Body of pancreas (tissue), 4 donors: Measurements from ENCODE around the gene ITGA2. TPM values are rescaled to one million over a fixed set of nuclear protein-coding genes. Genes with fewer than 3 reads are reported as not detected.

Source experiments
- ATAC-seq: fragments of 150-250 bp; one replicate; pipeline ENCODE4 v1.9.1; 2016
- DNase-seq, 4 donors: peaks; one replicate each; pipeline ENCODE4 v3.0.0-alpha.2; 2019
- H3K27ac ChIP-seq, 4 donors: fragments of 200-600 bp; sonication (generic); 1 replicate in 3 of 4; 2 replicates in 1 of 4; pipeline versions ENCODE4 v1.5.1 to v1.6.1; 2016 to 2019; ENCODE audit warnings: mild to moderate bottlenecking in 1 of 4, mixed read lengths in 1 of 4, moderate library complexity in 1 of 4
- H3K27me3 ChIP-seq, 2 donors: fragments of 200-600 bp; sonication (generic); one replicate each; pipeline ENCODE4 v1.6.0; 2016; ENCODE audit warnings: mild to moderate bottlenecking in 1 of 2
- H3K36me3 ChIP-seq, 2 donors: fragments of 200-600 bp; sonication (generic); replicated peaks in 1 of 2; 2 replicates each; pipeline ENCODE4 v1.5.1; 2016; ENCODE audit warnings: low read depth in 2 of 2; ENCODE audit not compliant: insufficient read depth in 1 of 2
- H3K4me1 ChIP-seq: fragments of 200-600 bp; sonication (generic); one replicate; pipeline ENCODE4 v1.6.0; 2016
- H3K4me3 ChIP-seq, 2 donors: fragments of 200-600 bp; sonication (generic); 1 replicate in 1 of 2; 2 replicates in 1 of 2; pipeline ENCODE4 v1.5.1; 2016 to 2019
- H3K9me3 ChIP-seq, 3 donors: fragments of 200-600 bp; sonication (generic); 1 replicate in 2 of 3; 2 replicates in 1 of 3; pipeline ENCODE4 v1.5.1; 2016
- CTCF ChIP-seq, 7 experiments: fragments of 450-650 bp in 4 of 7; fragments of 200-600 bp in 3 of 7; sonication (generic) in 3 of 7; IDR thresholded peaks; one replicate each; pipeline ENCODE4 v1.5.1; 2016 to 2019; ENCODE audit warnings: antibody characterized with exemption in 7 of 7
- POLR2A ChIP-seq, 3 donors: fragments of 450-650 bp; IDR thresholded peaks; one replicate each; pipeline ENCODE4 v1.6.1; 2016; ENCODE audit warnings: antibody characterized with exemption in 3 of 3, mild to moderate bottlenecking in 2 of 3
- WGBS, 2 donors: methylation state at CpG; one replicate each; pipeline ENCODE4 v1.1.5; 2017; 5-methylcytosine and 5-hydroxymethylcytosine counted together
- intact Hi-C: fragments of 100-400 bp; cut with DNase I; formaldehyde crosslinking; loops from one replicate; pipeline ENCODE4 v1.15.1; 2023
- total RNA-seq, 2 donors: library from RNA; depleted of rRNA; stranded (reverse); fragments of >200 nt; gene quantifications; one replicate each; pipeline ENCODE4 v1.1.0, GENCODE V29; 2016

ITGA2 gene
- total RNA-seq, 2 donors from 2014 or later = 4.0 to 4.4 TPM

GRCh38 chr5:53039855-53040254 is 50.7 kb downstream of the ITGA2 start:
- no peak overlapping the region for H3K27ac ChIP-seq
- no peaks in the 10 kb centered on the region for H3K9me3 ChIP-seq
- TF ChIP-seq POLR2A (IDR thresholded peaks at IDR 0.05) = no peak
- TF ChIP-seq CTCF (IDR thresholded peaks at IDR 0.05) = no peak
- no peaks in the 10 kb centered on the region for H3K36me3 ChIP-seq
- WGBS, 2 donors = 84 to 85% methylated on average over 3 of the region's 3 CpGs
- H3K4me3 ChIP-seq = no peak overlapping the region
- ATAC-seq (no peak), DNase-seq (no peak)
- H3K27me3 ChIP-seq = no peaks in the 10 kb centered on the region
- intact Hi-C loops = no loop called here
- peaks cover 10% of the 10 kb centered on the region for H3K4me1 ChIP-seq

- intact Hi-C loops = no loop called here
- ATAC-seq (no peak), DNase-seq (no peak)
- Histone ChIP-seq H3K27me3 (no peaks in the 10 kb centered on the region), H3K4me1 (peaks cover 10% of the 10 kb centered on the region), H3K27ac (no peak overlapping the region), H3K4me3 (no peak overlapping the region), H3K9me3 (no peaks in the 10 kb centered on the region), H3K36me3 (no peaks in the 10 kb centered on the region)
- TF ChIP-seq POLR2A (IDR thresholded peaks at IDR 0.05) = no peak
- TF ChIP-seq CTCF (IDR thresholded peaks at IDR 0.05) = no peak
- 34 to 54% methylated on average over 4 of the region's 4 CpGs for WGBS, 2 donors
These were observed 52.0 kb downstream of the ITGA2 start for GRCh38 chr5:53041071-53041692.

GRCh38 chr5:53041740-53042139 is 52.6 kb downstream of the ITGA2 start:
- TF ChIP-seq POLR2A (IDR thresholded peaks at IDR 0.05) (no peak), CTCF (IDR thresholded peaks at IDR 0.05) (no peak)
- no peaks in the 10 kb centered on the region for H3K27me3 ChIP-seq
- DNase-seq (no peak), ATAC-seq (no peak)
- WGBS, 2 donors = 43 to 56% methylated on average over 1 of the region's 1 CpG
- H3K36me3 ChIP-seq = no peaks in the 10 kb centered on the region
- H3K9me3 ChIP-seq = no peaks in the 10 kb centered on the region
- H3K4me1 ChIP-seq = peaks cover 10% of the 10 kb centered on the region
- intact Hi-C loops = no loop called here
- no peak overlapping the region for H3K4me3 ChIP-seq
- H3K27ac ChIP-seq = no peak overlapping the region

GRCh38 chr5:53045263-53045662 is 56.1 kb downstream of the ITGA2 start:
- Histone ChIP-seq H3K27ac (no peak overlapping the region), H3K4me3 (no peak overlapping the region), H3K27me3 (no peaks in the 10 kb centered on the region), H3K4me1 (no peaks in the 10 kb centered on the region), H3K36me3 (no peaks in the 10 kb centered on the region), H3K9me3 (no peaks in the 10 kb centered on the region)
- TF ChIP-seq POLR2A (IDR thresholded peaks at IDR 0.05) (no peak), CTCF (IDR thresholded peaks at IDR 0.05) (no peak)
- ATAC-seq = no peak
- no peak for DNase-seq
- intact Hi-C loops = no loop called here

GRCh38 chr5:53048248-53048647 is 59.1 kb downstream of the ITGA2 start:
- Histone ChIP-seq H3K27ac (no peak overlapping the region), H3K27me3 (no peaks in the 10 kb centered on the region), H3K36me3 (no peaks in the 10 kb centered on the region), H3K4me3 (no peak overlapping the region), H3K4me1 (no peaks in the 10 kb centered on the region), H3K9me3 (no peaks in the 10 kb centered on the region)
- TF ChIP-seq CTCF (IDR thresholded peaks at IDR 0.05) = no peak
- no peak for TF ChIP-seq POLR2A (IDR thresholded peaks at IDR 0.05)
- intact Hi-C loops = no loop called here
- WGBS, 2 donors = 90 to 95% methylated on average over 2 of the region's 2 CpGs
- no peak for ATAC-seq
- DNase-seq = no peak
